HL-60 (cell line): ENCODE measurements around the gene TLX3.

ENCODE experiments used
- DNase-seq, 2 experiments: peaks; one replicate each; pipeline ENCODE4 v3.0.0-alpha.2; 2010 to 2020; ENCODE audit warnings: low read depth in 1 of 2, low spot score in 1 of 2
- H3K27ac ChIP-seq: fragments of 250-450 bp; sonication (Bioruptor Pico); replicated peaks from 2 replicates; pipeline ENCODE4 v1.5.1; 2020; ENCODE audit warnings: mild to moderate bottlenecking, moderate library complexity
- H3K27me3 ChIP-seq: fragments of 250-450 bp; sonication (Bioruptor Pico); 2 replicates; pipeline ENCODE4 v1.5.1; 2021; ENCODE audit warnings: mild to moderate bottlenecking, moderate library complexity; ENCODE audit not compliant: insufficient read depth, poor library complexity, severe bottlenecking
- H3K4me3 ChIP-seq: replicated peaks from 2 replicates; pipeline ENCODE4 v1.5.1; 2011; ENCODE audit warnings: mild to moderate bottlenecking, control low read depth, low read length; ENCODE audit not compliant: insufficient read depth
- CTCF ChIP-seq: IDR thresholded peaks from one replicate; pipeline ENCODE4 v1.5.1; 2011; ENCODE audit warnings: low read length, control low read depth, inconsistent platforms; ENCODE audit not compliant: insufficient read depth
- GABPA ChIP-seq: IDR thresholded peaks from 2 replicates; pipeline ENCODE4 v1.6.1; 2012; ENCODE audit warnings: low read depth
- POLR2AphosphoS5 ChIP-seq: IDR thresholded peaks from 2 replicates; pipeline ENCODE4 v1.6.1; 2012; ENCODE audit warnings: low read depth
- REST ChIP-seq: IDR thresholded peaks from 2 replicates; pipeline ENCODE4 v1.6.1; 2012; ENCODE audit warnings: low read depth; ENCODE audit not compliant: insufficient replicate concordance
- SPI1 ChIP-seq: IDR thresholded peaks from 2 replicates; pipeline ENCODE4 v1.6.1; 2012; ENCODE audit warnings: low read depth, mild to moderate bottlenecking, borderline replicate concordance

The TLX3 gene

GRCh38 chr5:171312129-171312974 is 3.3 kb downstream of the TLX3 start:
- no peak for DNase-seq
- TF ChIP-seq REST (no peak), POLR2AphosphoS5 (no peak), CTCF (no peak), GABPA (no peak), SPI1 (no peak)
- Histone ChIP-seq H3K27ac (no peak overlapping the region), H3K4me3 (peak overlapping the region; percentile 18), H3K27me3 (peaks cover 84% of the 10 kb centered on the region)

GRCh38 chr5:171313481-171314206 is 4.6 kb downstream of the TLX3 start:
- TF ChIP-seq SPI1: no peak
- DNase-seq: no peak
- H3K4me3 ChIP-seq: no peak overlapping the region
- peaks cover 82% of the 10 kb centered on the region for H3K27me3 ChIP-seq
- no peak overlapping the region for H3K27ac ChIP-seq

- no peak overlapping the region for H3K27ac ChIP-seq
- peaks cover 84% of the 10 kb centered on the region for H3K27me3 ChIP-seq
- H3K4me3 ChIP-seq: no peak overlapping the region
- no peak for TF ChIP-seq REST
- TF ChIP-seq CTCF: no peak
- no peak for DNase-seq
These were observed 5.8 kb downstream of the TLX3 start for GRCh38 chr5:171314728-171315385.

- no peak overlapping the region for H3K27ac ChIP-seq
- DNase-seq: no peak
- no peak overlapping the region for H3K4me3 ChIP-seq
- peaks cover 83% of the 10 kb centered on the region for H3K27me3 ChIP-seq
- TF ChIP-seq GABPA (no peak), CTCF (no peak), POLR2AphosphoS5 (no peak), REST (no peak), SPI1 (no peak)
These were observed 6.4 kb downstream of the TLX3 start for GRCh38 chr5:171315386-171315891.
